ENCODE data around the gene HES2.
"Not testable (repeated sequence)": the region's sequence is repeated elsewhere in the genome, so short reads cannot be mapped to it uniquely, and the experiment has no call there.

The HES2 gene

GRCh38 chr1:6418668-6419396, 887 bp downstream of the HES2 start:
- DNase-seq (ENCODE audit: low read depth in 2 of 2) = no peak

GRCh38 chr1:6417961-6418667, 1.6 kb downstream of the HES2 start:
- no peak for DNase-seq (ENCODE audit: low read depth in 2 of 2)

DNA sequence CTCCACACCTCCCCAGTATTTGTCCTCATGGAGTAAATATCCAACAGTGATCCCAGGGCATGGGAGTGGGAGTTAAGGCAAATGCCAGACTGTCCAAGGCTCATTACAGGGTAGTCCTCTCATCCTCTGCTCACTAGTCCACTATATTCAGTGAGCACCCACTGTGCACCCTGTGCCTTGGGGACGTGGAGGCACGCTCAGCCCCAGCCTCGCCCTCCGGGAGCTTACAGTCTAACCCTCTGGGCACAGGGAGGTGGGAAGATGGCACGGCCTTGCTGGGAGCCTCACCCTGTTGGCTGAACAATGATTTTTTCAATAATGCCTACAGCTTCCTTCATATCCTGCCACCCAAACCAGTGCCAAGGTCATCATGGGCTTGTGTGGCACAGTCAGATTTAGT, 2.8 kb downstream of the HES2 start:
- DNase-seq (ENCODE audit: low read depth in 2 of 2) = no peak

GRCh38 chr1:6416295-6416656, 3.4 kb downstream of the HES2 start:
- DNase-seq (ENCODE audit: low read depth in 2 of 2) = no peak

DNA sequence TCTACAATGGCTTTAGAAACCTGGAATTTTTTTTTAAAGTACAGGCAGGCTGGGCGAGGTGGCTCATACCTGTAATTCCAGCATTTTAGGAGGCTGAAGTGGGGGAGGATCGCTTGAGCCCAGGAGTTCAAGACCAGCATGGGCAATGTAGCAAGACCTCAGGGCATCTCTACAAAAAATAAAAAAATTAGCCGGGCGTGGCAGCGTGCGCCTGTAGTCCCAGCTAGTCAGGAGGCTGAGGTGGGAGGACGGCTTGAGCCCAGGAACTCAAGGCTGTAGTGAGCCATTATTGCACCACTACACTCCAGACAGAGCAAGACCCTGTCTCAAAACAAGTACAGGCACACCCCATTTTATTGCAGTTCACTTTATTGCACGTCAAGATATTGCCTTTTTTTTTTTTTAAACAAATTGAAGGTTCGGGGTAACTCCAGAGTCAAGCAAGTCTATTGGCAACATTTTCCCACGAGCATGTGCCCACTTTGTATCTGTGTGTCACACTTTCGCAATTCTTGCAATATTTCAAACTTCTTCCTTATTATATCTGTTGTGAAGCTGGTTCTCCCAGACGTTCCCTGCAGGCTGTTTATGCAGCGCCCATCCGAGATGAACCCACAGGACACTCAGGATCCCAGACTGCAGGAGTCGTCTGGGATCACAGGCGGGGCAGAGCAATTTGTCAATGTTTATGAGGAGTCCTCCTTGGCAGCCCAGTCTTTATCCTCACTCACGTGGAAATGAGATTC, 4.7 kb downstream of the HES2 start:
- DNase-seq (ENCODE audit: low read depth in 2 of 2) = no peak

- DNase-seq (ENCODE audit: low read depth in 2 of 2) = peak in 1 of 2 donors; percentile 11
Observed at GRCh38 chr1:6414443-6414844, 5.3 kb downstream of the HES2 start.

DNA sequence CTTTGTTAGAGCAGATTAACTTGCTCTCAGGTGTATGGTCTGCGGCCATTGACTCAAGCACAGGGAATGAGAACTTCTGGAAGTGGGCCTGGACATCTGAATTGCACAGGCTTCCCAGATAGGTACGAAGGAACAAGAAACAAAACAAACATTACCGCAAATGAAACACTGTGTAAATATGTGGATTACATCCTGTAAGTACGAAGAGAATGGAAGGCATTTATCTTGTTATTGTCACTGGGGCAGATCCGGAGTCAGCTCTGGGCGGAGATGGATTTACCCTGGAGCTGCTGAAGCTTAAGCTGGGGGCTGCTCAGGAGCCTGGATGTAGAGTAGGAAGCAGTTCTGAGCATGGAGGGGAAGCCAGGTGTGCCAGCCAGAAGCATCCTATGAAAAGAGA, 6.8 kb downstream of the HES2 start:
- DNase-seq (ENCODE audit: low read depth in 2 of 2) = no peak

GRCh38 chr1:6410248-6410893, 9.3 kb downstream of the HES2 start:
- DNase-seq (ENCODE audit: low read depth in 2 of 2) = no peak

DNA sequence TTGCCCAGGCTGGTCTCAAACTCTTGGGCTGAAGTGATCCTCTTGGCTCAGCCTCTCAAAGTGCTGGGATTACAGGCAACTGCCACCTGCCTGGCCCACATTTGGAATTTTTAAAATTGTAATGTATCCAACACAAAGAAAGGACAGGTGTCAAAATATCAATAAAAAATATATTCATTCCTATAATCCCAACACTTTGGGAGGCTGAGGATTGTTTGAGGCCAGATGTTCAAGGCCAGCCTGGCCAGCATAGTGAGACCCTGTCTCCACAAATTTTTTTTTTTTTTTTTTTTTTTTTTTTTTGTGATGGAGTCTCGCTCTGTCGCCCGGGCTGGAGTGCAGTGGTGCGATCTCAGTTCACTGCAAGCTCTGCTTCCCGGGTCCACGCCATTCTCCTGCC, 10.0 kb downstream of the HES2 start:
- no peak for DNase-seq (ENCODE audit: low read depth in 2 of 2)

GRCh38 chr1:6409053-6409452, 10.7 kb downstream of the HES2 start:
- DNase-seq (ENCODE audit: low read depth in 2 of 2) = no peak

GRCh38 chr1:6408023-6408422, 11.7 kb downstream of the HES2 start:
- no peak for DNase-seq (ENCODE audit: low read depth in 2 of 2)

- no peak for DNase-seq (ENCODE audit: low read depth in 2 of 2)
Observed at GRCh38 chr1:6401673-6402072, 18.0 kb downstream of the HES2 start.

DNA sequence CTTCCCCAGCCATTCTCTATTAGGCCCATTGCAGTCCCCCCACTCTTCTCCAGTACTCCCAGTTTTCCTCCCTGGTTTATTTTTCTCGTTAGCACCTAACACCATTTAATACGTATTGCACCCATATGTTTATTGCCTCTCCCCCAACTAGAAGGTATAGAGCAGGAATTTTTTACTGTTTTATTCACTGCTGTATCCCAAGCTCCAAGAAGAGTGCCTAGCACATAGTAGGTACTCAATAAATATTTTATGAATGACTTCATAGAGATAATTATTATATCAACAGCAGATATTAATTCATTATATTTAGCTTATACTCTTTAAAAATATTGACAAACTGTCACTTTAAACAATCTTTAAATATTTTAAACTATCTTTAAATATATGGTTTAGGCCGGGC, 20.4 kb downstream of the HES2 start:
- no peak for DNase-seq (ENCODE audit: low read depth in 2 of 2)

DNA sequence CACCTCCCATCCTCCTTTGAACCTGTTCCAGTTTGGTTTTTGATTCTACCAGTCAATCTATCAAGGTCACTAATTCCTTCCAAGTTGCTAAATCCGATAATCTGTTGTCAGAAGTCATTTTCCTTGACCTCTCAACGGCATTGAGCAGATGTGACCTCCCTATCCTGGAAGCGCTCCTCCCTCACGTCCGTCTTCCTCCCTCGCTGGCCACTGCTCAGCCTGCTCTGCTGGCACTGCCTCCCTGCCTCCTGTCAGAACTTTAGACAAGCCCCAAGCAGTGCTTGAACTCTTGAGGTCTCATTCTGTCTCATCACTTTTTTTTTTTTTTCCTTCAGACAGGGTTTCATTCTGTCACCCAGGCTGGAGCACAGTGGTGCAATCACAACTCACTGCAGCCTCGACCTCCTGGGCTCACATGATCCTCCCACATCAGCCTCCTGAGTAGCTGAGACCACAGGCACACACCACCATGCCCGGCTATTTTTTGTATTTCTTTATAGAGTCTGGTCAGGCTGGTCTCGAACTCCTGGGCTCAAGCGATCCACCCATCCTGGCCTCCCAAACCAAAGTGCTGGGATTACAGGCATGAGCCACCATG, 21.8 kb downstream of the HES2 start:
- no peak for DNase-seq (ENCODE audit: low read depth in 2 of 2)

GRCh38 chr1:6396998-6397397, 22.7 kb downstream of the HES2 start:
- no peak for DNase-seq (ENCODE audit: low read depth in 2 of 2)

- not testable (repeated sequence) for DNase-seq (ENCODE audit: low read depth in 2 of 2)
Observed at GRCh38 chr1:6395781-6396244, 23.9 kb downstream of the HES2 start.

GRCh38 chr1:6395130-6395529, 24.6 kb downstream of the HES2 start:
- not testable (repeated sequence) for DNase-seq (ENCODE audit: low read depth in 2 of 2)

GRCh38 chr1:6393400-6394187, 26.1 kb downstream of the HES2 start, which contains the start of gene ACOT7:
Gene ACOT7, minus strand, starts transcription at chr1:6393767. Its CDS starts 368 bp downstream, at chr1:6393399.
- peak; percentile 75 to 82 for DNase-seq (ENCODE audit: low read depth in 2 of 2)

DNA sequence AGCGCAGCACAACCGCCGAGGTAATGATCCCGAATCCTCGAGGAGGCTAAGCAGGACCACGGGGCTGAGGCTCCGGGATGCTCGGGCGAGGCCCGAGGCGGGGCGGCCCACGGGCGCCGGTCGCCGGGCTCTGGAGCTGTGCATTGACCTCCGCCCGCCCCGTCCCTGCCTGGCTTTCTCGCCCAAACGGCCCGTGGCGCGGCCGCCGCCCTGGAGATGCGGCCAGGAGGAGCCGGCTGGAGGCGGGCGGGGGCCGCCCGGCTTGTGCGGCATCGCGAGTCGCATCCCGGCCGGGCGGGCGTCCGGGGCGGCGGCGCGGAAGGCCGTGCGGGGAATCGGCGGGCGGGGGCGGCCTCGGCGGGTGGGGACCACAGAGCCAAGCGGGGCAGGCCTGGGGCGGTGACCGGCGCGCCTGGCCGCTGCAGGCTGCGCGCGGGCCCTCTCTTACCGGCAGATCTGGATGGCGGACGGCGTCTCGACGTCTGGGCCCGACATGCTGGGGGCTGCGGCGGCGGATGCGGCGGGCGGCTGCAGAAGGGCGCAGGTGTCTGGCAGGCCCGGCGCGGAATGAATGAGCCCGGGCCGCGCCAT, 26.8 kb downstream of the HES2 start:
- no peak for DNase-seq (ENCODE audit: low read depth in 2 of 2)
